Activated CD4-positive, alpha-beta T cell treated with anti-CD3 and anti-CD28 coated beads for 24 hours (primary cell): ENCODE results near the gene FUCA1.
A peak's percentile ranks its signal among the peaks of the same experiment; 100 is the strongest.

Source experiments
- DNase-seq, 2 donors: peaks; one replicate each; pipeline ENCODE4 v3.0.0-alpha.2; 2020; ENCODE audit warnings: low read depth in 2 of 2

The FUCA1 gene

DNA sequence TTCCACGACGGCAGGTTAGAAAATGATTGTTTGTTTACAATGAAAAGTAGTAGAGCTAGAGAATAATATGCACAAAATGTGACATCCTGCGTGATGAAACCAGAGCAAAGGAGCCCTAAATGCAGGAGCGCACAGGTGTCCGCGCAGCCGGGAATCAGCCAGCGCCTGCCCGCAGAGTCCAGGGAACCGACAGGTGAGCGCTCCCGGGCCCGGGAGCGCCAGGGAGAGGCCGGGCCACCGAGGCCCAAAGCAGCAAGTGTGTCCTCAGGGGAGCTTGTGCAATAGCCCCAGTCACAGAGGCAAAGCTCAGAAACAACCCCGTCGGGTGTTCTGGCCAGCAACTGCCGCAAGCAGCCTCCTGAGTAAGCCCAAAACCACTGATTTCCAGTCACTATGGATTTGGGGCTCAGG, 66.7 kb downstream of the FUCA1 start:
- DNase-seq: no peak

DNA sequence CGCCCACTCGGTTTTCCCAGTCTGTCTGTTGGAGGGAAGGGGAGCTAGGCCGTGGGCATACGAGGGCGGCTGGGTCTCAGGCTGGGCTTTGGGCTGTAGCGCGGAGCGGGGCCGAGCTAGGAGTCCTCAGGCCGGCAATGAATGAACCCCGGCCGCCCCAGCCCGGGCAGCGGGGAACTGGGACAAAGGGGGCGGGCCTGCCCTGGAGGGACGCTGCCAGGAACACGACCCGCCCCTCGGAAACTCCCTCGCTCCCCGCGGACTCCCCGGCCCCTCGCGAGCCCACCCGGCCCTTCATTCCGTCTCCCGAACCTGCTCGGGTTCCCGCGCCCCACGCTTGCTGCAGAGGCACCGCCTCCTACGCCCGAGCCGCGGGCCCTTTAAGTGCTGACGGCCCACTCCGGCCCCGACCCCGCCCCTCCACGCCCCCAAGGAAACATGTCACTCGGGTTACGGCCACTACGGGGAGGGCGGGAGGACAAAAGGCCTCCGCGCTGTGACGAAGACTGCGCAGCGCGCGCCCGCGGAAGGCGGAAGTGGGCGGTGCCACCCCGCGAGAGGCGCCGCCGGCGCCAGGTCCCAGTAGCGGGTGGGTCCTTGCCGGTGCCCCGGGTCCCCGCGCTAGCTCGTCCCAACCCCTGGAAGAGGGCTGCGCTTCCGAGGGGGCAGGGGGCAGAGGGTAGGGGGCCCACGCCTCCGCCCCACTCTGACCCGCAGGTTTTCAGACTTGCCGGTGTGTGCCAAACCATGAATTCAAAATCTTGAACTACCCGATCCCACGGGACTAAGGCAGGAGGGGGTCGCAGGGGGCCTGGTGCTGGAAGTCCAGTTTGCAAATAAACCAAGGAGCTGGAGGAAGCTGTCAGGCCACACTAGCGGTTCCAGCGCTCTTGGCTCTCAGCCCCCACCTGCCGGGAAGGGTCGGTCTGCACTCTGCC, 67.4 kb downstream of the FUCA1 start, which contains the start of gene GALE:
GALE (minus strand) TSS at position 355 of the 938 bp plus-strand sequence. CDS start 1,747 bp downstream, outside the sequence.
- DNase-seq: peak; percentile 96 to 97

DNA sequence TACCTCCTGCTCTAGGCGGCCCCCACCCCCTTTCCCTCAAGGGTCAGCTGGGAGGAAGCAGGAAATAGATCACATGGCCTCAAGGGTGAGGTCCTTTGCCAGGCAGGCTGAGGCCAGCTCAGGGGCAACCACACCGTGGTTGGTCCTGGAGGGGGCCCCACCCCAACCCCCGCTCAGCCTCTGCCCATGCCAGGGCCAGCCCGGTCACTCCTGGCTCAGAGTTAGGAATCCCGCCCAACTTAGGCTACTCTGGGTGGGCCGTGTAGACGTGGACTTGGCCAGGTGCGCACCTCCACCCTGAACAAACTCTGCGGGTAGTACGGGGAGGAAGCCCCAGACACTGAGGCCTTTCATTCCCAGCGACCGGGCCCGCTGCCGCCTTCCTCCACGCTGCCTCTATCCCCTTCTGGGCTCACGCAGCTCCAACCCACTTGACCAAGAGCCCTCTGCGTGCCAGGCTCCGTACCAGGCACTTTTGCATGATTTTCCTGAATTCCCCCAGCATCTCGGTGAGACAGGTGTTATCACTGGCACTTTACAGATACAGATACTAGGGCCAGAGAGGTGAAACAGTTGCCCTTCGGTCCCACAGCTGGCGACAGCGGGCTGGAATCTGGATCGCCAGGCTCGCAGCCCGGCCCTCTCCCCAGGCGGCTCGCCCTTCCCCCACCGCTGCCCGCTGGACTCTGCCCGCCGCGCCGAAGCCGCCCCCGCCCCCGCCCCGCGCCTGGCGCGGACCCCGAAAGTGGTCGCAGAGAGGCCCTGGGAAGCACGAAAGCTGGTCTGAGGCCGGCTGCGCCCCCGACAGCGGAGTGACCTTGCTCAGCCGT, 68.3 kb downstream of the FUCA1 start:
- DNase-seq: no peak

DNA sequence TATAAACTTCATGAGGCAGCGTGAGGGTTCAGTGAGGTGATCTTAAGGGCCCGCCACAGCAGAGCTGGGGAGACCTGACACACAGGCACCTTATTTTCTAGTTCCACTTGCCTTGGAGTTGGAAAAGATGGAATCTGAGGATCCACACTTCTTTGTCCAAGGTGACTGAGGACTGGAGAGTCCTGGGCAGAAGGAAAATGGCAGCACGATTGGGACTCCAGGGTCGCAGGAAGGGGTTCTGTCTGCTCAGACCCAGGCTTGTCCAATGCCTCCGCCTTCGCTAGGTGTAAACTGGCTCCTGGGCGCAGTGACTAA, 68.9 kb downstream of the FUCA1 start:
- no peak for DNase-seq

DNA sequence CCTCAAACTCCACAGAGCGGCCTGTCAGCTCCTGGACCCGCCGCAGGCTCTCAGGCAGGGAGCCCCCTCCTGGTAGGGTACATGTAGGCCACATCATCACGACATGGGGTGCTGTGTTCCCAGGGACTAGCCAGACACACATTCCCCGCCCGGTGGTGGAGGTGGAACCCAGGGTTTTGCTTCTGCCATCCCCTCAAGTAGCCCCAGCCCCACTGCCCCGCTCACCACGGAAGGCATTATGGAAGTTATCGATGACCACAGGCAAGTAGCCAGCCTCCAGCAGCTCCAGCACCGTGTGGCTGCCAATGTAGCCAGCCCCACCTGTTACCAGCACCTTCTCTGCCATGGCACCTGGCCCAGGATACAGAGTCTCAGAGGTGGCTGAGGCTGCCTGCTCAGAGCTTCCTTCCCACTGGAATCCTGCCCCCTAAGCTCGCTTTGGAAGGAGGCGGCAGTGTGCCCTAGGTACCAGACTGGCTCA, 69.4 kb downstream of the FUCA1 start:
- DNase-seq: no peak

DNA sequence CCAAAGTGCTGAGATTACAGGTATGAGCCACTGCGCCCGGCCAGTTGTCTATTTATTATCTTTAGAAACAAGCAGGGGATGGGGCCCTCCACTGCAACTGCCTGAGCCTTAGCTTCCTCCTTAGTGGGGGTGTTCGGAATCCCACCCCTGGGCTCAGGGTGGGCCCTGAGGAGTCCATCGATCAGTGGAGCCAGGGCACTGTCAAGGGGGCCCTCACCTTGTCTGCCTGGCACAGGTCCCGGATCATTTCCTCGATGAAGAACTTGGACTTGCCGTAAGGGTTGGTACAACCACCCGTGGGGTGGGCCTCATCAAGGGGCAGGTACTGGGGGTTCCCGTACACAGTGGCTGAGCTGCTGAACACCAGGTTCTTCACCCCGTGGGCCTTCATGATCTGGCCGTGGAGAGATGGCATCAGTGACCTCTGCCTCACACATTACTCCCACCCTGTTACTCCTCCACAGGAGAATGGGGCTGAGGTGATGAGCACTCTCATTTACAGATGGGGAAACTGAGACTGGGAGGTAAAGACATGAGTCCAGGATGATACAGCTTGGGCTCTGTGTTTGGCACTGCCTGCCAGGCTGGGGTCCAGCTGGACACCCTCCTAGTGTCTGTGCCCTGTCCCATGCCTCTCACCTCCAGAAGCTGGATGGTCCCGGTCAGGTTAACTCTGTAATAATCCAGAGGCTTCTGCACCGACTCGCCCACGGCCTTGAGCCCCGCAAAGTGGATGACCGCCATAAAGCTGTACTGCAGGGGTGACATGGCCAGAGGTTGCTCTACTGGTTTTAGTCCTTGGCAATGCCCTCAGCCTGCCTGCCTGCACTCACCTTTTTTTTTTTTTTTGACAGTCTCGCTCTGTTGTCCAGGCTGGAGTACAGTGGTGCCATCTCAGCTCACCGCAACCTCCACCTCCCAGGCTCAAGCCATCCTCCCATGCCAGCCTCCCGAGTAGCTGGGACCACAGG, 70.3 kb downstream of the FUCA1 start:
- DNase-seq: no peak

DNA sequence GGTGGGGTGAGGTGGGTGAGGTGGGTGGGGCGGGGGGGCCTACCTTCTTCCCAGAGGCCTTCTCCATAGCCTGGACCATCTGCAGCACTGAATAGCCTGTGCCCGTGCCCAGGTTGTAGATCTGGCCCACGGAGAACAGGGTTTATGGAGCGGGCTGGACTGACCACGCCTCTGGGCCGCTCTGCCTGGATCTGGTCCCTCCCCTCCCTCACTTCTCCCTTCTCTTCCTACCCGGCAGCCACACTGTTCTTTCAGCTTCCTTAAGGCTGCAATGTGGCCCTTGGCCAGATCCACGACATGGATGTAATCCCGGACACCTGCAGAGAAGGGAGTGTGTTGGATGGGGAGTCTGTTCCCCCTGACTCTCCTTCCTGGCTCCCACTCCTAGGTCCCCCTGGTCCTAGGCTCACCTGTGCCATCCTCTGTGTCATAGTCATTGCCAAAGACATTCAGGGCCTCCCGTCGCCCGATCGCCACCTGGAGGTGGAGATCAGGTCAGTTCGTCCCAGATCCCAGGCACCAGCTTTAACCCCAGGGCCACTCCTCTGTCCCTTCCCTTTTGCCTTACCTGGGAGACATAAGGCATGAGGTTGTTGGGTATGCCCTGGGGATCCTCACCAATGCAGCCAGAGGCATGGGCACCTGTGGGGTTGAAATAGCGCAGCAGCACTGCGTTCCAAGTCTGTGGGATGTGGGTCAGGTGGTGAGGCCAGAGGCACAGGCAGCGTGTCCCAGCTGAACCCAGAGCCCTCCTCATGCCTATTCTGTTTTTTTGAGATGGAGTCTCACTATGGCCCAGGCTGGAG, 71.4 kb downstream of the FUCA1 start:
- DNase-seq: no peak

DNA sequence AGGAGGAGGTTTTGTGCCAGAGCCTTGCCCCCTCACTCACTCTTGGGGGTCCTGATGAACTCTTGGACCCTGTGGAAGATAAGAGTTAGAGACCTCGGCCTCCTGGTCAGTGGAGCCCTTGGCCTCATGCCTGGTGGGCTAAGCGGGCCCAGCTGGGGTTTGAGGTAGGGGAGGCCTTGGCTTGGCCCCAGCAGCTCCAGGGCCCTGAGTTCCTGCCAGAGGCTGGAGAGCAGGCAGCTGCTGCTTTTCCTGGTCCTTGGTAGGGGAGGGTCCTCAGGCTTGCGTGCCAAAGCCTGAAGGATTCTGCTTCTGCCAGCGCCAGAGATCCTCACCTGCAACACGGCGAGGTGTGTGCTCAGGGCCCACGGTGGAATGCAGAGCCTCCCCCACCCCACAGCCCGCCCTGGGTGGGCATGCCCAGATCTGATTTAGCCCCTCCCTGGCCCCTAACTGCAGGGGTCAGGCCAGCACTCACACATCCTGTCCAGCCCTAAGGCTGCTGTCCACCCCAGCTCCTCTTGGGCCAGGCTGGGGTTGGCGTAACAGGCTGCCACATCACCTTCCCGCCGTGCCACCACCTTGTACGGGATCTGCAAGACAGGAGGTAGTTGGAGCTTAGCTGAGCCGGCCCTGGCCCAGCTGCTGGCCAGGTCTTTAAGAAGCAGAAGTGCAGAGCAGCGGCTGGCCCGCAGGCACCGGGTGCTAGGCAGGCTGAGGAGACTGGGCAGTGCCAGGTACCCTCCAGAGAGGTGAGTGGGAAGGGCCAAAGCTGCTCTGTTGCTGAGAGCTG, 72.2 kb downstream of the FUCA1 start:
- DNase-seq: no peak
